Activated CD4-positive, alpha-beta T cell treated with anti-CD3 and anti-CD28 coated beads, Interleukin-2, amount 50 U/mL, for 48 hours (primary cell): ENCODE measurements around the gene GP5.

Source experiments
- DNase-seq, 2 experiments: peaks; one replicate each; pipeline ENCODE4 v3.0.0-alpha.2; 2020

Gene GP5

DNA sequence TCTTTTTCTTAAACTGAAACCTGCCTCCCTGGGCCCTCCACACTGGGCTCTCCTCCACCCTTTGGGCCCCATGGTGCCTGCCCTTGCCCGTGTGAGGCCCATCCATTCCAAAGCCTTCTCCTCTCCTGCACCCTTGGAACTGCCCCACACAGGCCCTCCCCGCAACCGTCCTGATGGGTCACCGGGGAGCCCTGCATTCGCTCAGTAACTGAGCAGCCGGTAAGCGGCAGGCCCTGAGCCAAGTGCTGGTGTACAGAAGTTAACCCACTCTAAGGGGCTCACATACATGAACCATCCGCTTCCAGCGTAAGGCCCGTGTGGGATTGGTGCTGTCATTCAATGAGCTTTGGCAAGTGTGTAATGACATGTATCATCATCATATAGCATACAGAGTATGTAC, 24.1 kb downstream of the GP5 start:
- no peak for DNase-seq

GRCh38 chr3:194373899-194374298, 25.2 kb downstream of the GP5 start:
- no peak for DNase-seq

DNA sequence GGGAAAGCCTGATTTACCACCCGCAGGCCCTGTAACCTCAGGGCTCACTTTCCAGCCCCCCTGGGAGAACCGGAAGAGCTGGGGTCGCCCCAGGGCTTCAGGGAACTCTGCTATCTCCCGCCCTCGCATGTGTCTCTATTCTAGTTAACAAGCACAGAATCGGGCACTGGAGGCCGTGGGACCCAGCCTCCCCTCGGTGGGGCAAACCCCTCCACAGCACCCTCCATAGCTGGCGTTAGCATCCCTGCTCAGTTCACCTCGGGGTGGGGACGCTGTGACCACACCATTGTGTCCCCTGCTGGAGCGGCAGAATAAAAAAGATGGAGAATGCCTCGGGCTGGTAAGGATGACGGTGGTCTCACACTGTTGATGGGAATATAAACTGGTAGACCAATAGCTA, 26.0 kb downstream of the GP5 start:
- no peak for DNase-seq

DNA sequence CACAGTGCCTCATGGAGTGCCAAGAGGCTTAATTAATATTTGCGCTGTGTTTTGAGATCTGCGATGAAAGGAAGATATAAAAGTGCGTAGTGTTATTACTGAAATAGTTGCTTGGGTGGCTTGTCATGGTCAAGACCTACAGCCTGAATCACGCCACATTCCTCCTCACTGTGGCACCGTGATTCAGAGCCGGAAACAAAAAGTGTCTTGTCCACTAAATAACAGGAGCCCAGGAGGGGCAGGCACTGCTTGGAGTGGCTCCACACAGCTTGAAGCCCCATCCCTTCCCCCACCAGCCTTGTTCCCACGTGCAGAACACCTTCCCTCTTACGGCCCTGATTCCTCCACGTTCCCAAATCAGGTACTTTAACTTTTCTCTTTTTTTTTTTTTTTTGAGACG, 28.3 kb downstream of the GP5 start:
- no peak for DNase-seq

- DNase-seq: no peak
These were observed 29.4 kb downstream of the GP5 start, which contains the start of gene LRRC15 for GRCh38 chr3:194369522-194370279. LRRC15 (minus strand) TSS chr3:194369743; CDS start chr3:194361043, 8,700 bp downstream.

DNA sequence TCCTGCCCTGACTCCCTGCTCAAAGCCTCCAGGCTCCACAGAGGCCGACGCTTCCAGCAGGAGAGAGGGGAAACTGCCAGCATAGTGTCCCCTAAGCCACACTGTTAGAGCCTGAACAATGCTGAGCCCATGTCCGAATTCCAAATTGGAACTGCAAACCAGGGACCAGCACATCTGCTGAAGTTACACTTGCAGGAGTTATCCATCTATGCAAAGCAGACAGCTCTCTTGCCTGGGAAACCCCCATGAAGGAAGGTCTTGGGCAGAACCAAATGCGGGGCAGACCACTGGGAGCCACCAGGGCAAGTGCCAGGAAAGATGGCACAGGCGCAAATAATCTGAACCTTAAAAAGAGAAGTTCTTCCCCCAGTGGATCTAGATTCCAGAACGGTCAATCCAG, 30.1 kb downstream of the GP5 start:
- no peak for DNase-seq

DNA sequence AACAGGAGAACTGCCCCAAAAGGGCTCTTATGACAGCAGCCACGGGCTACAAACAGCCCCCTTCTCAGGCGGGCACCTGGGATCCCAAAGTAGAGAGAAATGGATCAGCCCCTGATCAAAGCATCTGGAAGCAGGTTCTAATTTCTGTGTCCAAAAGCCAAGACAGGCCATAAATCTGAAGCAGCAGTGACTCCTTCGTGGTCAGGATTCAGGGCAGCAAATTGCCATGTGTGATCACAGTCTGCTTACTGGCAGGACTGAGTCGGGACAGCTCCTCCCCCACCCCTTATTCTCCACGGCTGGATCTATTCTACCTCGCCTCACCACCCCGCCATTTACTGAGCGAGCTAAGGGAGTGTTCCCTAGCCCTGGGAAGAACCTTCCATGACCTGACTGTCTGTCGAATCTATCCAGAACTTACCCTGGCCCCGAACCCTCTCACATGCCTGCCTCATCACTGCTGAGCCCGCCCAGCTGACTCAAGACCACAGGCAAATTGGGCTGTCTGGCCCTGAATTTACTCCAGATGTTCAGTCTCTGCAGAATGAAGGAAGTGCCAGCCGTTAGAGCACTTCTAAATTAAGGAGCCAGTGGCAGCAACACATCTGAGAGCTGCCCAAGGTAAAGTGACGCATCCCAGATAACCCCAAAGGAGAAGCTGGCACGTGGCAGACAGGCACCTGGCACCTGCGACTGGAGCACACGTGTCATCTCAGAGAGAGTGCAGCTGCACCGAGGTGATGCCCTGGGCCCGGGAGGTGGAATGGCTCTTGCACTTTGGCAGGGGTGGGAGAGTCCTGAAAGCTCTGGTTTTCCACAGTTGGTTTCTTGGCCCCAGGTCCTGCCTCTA, 30.8 kb downstream of the GP5 start:
- DNase-seq: no peak

DNA sequence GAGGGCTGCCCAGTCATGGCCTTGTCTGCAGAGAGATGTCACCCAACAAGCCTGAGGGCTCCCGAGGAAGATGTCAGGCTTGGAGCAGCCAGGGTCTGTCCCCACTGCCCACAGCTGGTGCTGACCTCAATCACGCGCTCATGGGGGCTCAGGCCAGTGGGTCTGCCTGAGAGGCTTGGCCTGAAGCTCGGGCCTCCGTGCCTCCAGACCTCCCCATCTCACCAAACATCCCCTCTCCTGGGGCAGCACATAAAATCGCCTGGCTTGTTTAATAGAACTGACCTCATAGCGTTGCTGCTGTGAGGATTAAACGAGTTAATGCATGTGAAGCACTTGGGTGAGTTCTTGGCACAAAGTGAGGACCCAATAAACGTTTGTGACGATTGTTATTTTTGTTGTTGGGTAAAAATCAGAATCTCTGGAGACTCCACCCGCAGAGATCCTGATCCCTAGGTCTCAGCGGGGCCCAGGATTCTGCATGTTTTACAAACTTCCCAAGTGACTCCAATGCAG, 33.0 kb downstream of the GP5 start:
- no peak for DNase-seq

DNA sequence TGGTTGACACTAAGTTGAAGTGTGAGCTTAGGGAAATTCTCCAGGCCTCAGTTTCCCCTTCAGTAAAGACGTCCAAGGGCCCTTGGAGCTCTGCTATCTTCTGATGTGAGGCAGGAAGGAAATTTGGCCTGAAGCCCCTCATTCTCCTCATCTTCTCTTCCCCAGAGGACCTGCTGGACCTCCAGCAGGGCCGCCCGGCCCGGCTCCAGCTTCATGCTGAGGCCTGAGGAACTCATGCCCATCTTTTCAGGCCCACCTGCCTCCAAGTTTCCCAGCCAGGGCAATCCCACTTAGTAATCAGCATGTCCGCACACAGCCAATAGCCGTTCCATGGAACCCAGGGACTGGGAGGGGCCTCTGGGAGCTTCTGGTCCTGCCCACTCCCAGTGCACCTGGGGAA, 33.5 kb downstream of the GP5 start:
- DNase-seq: no peak

DNA sequence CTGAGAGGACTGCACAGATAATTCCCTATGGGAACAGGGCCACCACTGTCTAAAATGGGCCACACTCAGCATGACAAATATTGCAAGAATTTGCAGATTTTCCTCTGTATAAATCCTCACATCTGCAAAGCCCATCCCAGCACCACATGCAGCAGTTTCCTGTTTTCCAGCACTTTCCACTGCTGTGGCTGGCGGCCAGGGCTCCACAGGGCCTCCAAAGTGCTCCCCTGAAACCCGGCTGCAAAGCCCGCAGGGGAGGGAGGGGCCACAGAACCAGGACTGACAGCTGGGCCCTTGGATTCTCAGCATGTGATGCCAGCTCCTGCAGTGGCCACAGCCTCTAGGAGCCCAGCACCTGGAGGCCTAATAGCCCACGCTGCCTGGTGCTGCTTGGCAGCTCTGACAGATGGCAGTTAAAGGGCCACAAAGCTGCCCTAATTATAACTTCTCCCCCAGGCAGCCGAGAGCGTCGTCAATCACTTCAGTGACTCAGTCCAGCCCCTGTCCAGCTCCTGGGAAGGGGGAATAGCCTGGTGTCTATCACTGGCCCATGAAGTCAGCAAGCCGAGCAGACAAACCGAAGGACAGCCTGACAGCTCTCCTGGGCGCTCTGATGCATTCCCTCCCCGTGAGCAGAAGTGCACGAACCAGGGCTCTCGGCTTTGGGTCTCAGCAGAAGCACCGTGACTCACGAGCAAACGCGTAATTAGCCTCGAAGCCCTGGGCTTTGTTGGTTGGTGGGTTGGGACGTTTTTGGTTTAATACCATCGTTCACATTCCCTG, 34.2 kb downstream of the GP5 start:
- DNase-seq: no peak

GRCh38 chr3:194364314-194364651, 34.8 kb downstream of the GP5 start:
- no peak for DNase-seq

DNA sequence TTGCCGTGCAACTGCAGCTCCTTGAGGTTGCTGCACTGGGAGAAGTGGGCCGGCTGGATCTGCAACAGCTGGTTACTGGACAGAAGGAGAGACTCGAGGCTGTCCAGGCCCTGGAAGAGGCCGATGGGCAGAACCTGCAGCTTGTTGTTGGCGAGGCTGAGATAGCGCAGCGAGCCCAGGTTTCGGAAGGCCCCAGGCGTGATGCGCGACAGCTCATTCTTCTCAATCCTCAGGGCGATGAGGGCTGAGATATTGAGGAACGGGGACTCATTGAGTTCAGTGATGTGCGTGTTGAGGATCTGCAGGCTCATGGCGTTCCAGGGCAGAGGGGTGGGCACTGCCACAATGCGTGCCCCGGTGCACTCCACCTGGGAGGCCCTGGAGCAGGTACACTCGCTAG, 38.5 kb downstream of the GP5 start:
- DNase-seq: no peak

DNA sequence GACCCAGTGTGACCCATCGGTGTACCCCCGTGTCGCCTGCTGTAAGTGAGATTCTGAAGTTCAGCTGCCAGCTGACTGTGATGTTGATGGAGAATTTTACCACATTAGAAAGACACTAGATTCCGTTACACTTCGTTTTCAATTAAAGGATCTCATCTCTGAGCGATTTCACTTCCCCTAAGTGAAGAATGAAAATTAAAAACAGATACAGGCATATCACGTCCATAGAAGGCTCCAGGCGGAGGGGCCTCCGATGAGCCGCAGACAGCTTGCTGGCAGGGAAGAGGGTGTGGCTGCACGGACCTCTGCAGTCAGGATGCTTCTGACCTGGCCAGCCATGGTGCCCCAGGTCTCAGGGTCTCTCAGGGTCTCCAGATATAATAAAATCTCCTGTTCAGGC, 41.4 kb downstream of the GP5 start:
- no peak for DNase-seq

DNA sequence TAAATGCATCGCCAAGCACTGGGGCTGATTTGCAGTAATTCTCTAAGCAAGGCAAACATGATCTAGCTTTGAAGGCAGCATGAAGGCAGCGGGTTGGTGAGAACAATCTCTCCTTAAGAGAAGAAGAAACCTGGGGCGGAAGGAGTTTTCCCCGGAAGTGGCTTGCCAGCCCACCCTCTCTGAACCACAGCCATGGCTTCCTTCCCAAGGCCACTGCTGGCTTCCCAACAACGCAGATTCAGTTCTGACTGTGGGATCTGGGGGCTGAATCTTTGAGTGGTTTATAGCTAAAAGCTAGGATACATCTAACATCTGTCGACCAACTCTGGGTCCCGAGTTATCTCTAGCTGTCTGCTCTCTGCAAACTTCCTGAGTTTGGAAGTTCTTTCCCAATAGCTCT, 43.7 kb downstream of the GP5 start:
- no peak for DNase-seq

DNA sequence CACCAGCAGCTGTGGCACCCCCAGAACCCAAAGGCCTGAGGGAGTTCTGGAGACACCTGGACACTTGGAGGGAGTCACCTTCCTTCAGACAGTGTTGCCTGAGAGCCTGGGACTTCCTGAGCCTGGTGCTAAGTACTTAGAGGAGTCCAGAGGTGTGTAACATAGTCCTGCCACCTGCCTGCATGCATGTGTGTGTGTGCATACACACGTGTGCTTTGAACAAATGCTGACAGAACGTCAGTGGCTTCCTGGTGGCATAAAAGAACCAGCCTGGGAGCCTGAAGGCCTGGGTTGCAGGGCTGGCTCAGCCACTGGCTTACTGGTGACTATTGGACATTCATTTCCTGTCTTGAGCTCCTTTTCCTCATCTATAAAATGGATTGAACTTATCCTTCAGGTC, 44.8 kb downstream of the GP5 start:
- no peak for DNase-seq

DNA sequence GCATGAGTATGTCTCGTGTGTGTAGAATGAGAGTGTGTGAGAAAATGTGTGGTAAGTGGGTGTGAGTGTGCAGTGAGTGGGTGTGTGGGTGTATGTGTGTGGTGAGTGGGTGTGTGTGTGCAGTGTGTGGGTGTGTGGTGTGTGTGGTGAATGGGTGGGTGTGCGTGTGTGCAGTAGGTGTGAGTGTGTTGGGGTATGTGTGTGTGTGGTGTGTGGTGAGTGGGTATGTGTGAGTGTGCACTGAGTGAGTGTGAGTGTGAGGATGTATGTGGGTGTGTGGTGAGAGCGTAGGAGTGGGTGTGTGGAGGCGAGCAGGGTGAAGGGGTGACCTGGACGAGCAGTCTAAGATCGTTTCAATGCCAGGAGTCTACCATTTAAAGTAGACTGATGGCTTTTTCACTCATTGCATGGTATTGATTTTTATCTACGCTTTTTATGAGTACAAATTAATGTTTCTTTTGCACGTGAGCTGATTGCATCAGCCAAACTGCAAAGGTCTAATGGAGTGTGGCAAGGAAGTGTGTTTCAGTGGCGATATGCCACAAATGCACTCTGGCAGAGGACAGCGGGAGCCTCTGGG, 46.3 kb downstream of the GP5 start:
- no peak for DNase-seq

DNA sequence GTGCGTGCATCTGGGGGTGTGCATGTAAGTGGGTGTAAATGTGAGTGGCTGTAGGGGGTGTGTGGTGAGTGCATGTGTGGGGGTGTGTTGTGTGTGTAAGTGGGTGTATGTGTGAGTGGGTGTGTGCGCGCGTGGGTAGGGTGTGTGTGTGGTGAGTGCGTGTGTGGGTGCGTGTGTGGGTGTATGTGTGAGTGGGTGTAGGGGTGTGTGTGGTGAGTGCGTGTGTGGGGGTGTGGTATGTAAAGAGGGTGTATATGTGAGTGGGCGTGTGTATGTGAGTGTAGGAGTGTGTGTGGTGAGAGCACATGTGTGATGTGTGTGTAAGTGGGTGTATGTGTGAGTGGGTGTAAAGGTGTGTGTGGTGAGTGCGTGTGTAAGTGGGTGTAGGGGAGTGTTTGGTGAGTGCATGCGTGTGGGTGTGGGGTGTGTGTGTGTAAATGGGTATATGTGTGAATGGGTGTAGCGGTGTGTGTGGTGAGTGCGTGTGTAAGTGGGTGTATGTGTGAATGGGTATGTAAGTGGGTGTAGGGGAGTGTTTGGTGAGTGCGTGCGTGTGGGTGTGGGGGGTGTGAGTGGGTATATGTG, 47.0 kb downstream of the GP5 start:
- no peak for DNase-seq

GRCh38 chr3:194351080-194351672, 47.9 kb downstream of the GP5 start, which contains the start of gene CPN2:
CPN2 (minus strand) TSS chr3:194351328; CDS start chr3:194342702, 8,626 bp downstream.
- no peak for DNase-seq

GRCh38 chr3:194350726-194351071, 48.4 kb downstream of the GP5 start:
- DNase-seq: no peak

DNA sequence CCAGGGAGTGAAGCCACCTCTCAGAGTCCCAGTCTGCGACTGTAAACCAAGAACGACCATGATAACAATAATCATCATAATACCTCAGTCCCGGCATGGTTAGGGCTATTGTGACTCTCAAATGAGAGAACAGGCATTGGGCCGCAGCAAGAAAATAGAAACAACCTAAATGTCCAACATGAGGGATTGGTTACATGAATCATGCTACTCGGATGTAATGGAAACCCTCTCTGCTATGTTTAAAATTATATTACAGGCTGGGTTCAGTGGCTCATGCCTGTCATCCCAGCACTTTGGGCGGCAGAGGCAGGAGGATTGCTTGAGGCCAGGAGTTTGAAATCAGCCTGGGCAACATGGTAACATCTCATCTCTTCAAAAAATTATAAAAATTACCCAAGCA, 50.7 kb downstream of the GP5 start:
- no peak for DNase-seq

DNA sequence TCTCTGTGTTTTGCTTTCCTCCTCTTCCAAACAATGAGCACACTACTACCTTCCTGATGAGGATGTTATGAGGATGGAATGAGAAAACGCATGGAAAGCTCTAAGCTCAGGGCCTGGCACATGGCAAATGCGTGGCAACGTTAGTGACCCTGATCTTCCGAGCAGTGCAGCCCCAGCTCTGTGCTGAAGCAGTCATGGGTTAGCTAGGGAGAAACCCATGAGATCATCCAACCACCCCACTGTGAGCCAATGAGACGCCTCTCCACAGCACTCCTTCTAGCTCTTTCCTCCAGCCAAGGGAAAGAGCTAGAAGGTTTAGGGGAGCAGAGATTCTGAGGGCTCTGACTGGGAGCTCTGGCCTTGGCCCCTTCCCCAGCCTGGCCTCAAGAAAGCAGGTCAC, 52.4 kb downstream of the GP5 start:
- no peak for DNase-seq

GRCh38 chr3:194346035-194346434, 53.0 kb downstream of the GP5 start:
- no peak for DNase-seq
